GM21381 (cell line): ENCODE results near the gene ANXA2.

Experiments used
- ATAC-seq: cut with Tn5 transposase; IDR thresholded peaks from one replicate; pipeline ENCODE4 v1.9.1; 2021; ENCODE audit warnings: mild to moderate bottlenecking, moderate library complexity; ENCODE audit not compliant: unreplicated experiment

The ANXA2 gene

GRCh38 chr15:60315878-60316277, 81.9 kb downstream of the ANXA2 start:
- ATAC-seq = no peak

DNA sequence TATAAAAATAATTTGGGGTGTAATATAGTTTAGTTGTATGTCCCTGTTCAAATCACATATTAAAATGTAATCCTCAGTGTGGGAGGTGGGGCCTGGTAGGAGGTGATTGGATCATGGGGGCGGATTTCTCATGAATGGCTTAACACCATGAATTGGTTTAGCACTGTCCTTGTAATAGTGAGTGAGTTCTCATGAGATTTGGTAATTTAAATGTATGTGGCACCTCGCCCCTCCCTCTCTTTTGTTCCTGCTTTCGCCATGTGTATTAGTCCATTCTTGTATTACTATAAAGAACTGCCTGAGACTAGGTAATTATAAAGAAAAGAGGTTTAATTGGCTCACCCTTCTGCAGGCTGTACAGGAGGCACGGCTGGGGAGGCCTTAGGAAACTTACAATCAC, 83.9 kb downstream of the ANXA2 start:
- no peak for ATAC-seq

DNA sequence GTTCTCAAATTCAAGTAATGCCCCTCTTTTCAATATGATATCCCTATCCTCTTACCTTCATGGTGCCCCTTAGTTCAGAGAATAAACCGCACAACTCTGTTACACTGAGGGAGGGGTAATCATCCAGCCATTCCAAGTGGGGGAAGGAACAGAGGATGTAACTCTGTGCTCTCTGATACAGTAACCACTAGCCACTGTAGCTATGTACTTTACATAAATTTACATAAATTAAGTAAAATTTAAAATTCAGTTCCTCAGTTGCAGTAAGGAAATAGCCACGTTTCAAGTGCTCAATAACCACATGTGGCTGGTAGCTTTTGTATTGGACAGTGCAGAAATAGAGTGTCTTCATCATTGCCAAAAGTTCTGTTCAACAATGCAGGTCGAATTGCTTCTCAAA, 90.8 kb downstream of the ANXA2 start:
- no peak for ATAC-seq

DNA sequence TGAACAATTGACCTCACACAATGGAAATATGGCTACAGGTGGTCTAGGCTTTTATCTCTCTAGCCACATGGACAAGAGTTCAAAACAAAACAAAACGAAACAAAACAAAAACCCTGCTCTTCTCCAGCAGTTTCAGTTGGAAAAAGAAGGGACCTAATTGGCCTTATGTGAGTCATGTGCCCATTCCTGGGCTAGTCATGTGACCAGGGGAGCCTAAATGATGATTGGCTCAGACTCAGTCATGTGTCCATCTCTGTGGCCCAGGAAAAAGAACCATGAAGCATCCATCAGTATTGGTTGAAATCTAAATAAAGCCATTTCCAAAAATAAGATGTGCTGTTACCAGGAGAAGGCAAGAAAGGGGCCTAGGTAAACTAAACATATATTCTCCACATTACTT, 96.8 kb downstream of the ANXA2 start:
- ATAC-seq = no peak

DNA sequence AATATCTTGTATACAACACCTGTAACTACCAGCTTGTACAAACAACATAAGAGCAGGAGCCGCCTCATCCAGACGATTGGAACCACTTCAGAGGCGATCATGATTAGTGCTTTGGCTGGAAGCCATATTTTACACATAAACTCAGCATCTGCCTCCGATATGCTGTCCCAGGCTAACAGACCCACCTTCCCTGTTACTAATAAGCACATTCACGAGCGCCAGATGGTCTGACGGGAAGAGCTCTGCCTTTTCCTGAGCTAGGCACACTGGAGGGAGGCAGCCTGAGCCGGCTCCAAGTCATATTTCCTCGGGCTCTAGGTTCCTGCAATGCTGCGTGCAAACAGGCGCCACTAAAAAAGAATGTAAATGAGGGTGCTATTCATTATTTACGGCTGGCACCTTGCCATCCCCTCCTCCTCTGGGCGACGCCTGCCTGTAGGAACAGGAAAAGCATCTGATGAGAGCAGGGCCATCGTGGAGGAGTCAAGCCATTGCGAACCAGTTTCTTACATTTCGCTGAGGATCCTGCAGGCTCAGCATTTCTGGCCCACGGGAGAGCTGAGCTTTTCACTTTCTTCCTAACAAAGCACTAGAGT, 98.2 kb downstream of the ANXA2 start:
- no peak for ATAC-seq
